Endothelial cell (in vitro differentiated cells): Measurements from ENCODE around the gene OSTM1. TPM values are rescaled to one million over a fixed set of nuclear protein-coding genes. Genes with fewer than 3 reads are reported as not detected.

Experiments used
- DNase-seq: peaks from one replicate; pipeline ENCODE4 v3.0.0; 2021; ENCODE audit warnings: low spot score
- H3K27ac Mint-ChIP-seq: one replicate; pipeline ENCODE4 v1.8.0; 2021; ENCODE audit warnings: mixed read lengths, inconsistent platforms; ENCODE audit not compliant: unreplicated experiment
- H3K27me3 Mint-ChIP-seq: one replicate; pipeline ENCODE4 v1.8.0; 2021; ENCODE audit warnings: mild to moderate bottlenecking, moderate library complexity, mixed read lengths, inconsistent platforms; ENCODE audit not compliant: unreplicated experiment
- H3K36me3 Mint-ChIP-seq: one replicate; pipeline ENCODE4 v1.8.0; 2021; ENCODE audit warnings: mild to moderate bottlenecking, low read depth, mixed read lengths, inconsistent platforms; ENCODE audit not compliant: unreplicated experiment
- H3K4me1 Mint-ChIP-seq: one replicate; pipeline ENCODE4 v1.8.0; 2021; ENCODE audit warnings: mild to moderate bottlenecking, mixed read lengths, inconsistent platforms; ENCODE audit not compliant: unreplicated experiment
- H3K4me3 Mint-ChIP-seq: one replicate; pipeline ENCODE4 v1.8.0; 2021; ENCODE audit warnings: mild to moderate bottlenecking, mixed read lengths, inconsistent platforms; ENCODE audit not compliant: unreplicated experiment
- H3K9me3 Mint-ChIP-seq: one replicate; pipeline ENCODE4 v1.8.0; 2021; ENCODE audit warnings: mixed read lengths, inconsistent platforms; ENCODE audit not compliant: unreplicated experiment
- total RNA-seq: library from RNA; stranded (reverse); fragmentation: NEBNext Ultra II Directional; extraction: Animal tissue kit (Norgen Biotek cat#: 25700); gene quantifications from one replicate; pipeline ENCODE4 v1.2.1, GENCODE V29; 2021; ENCODE audit not compliant: unreplicated experiment
- TF ChIP-seq, protein P1 (sequence below): fragments of 200-600 bp; sonication (generic); IDR thresholded peaks from one replicate; pipeline ENCODE4 v1.5.0; 2021; ENCODE audit warnings: antibody characterized with exemption; ENCODE audit not compliant: unreplicated experiment

The OSTM1 gene
- total RNA-seq, 1 donor from 2014 or later, result 22.7 TPM

DNA sequence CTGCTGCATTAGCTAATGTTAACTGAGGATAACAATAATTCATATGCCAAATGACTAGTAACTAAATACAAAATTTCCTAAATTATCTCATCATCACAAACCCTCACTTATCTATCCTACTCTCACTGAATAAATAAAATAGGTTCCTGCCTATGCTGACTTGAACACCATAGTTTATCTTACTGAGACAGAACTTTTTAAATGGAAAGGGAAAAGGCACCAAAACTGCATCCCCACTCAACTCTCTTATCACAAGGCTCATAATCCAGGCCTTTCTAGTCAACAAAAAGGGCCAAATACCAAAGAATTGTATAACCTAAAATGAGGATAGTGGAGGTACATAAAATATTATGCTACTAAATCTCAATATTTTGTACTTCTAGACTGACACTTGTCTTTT is 23.1 kb downstream of the OSTM1 start:
- no peak for DNase-seq
- Mint-ChIP-seq H3K36me3 (peaks cover 3% of the 10 kb centered on the region), H3K4me1 (no peaks in the 10 kb centered on the region), H3K9me3 (no peaks in the 10 kb centered on the region), H3K27me3 (no peaks in the 10 kb centered on the region), H3K4me3 (no peak overlapping the region), H3K27ac (no peak overlapping the region)
- TF ChIP-seq, protein P1, sequence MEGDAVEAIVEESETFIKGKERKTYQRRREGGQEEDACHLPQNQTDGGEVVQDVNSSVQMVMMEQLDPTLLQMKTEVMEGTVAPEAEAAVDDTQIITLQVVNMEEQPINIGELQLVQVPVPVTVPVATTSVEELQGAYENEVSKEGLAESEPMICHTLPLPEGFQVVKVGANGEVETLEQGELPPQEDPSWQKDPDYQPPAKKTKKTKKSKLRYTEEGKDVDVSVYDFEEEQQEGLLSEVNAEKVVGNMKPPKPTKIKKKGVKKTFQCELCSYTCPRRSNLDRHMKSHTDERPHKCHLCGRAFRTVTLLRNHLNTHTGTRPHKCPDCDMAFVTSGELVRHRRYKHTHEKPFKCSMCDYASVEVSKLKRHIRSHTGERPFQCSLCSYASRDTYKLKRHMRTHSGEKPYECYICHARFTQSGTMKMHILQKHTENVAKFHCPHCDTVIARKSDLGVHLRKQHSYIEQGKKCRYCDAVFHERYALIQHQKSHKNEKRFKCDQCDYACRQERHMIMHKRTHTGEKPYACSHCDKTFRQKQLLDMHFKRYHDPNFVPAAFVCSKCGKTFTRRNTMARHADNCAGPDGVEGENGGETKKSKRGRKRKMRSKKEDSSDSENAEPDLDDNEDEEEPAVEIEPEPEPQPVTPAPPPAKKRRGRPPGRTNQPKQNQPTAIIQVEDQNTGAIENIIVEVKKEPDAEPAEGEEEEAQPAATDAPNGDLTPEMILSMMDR, result no peak

- TF ChIP-seq, protein P1, result no peak
- Mint-ChIP-seq H3K27ac (no peak overlapping the region), H3K27me3 (no peaks in the 10 kb centered on the region), H3K36me3 (peaks cover 6% of the 10 kb centered on the region), H3K4me3 (no peak overlapping the region), H3K9me3 (no peaks in the 10 kb centered on the region), H3K4me1 (no peaks in the 10 kb centered on the region)
- no peak for DNase-seq
These were observed 34.9 kb downstream of the OSTM1 start for GRCh38 chr6:108039681-108040080.

DNA sequence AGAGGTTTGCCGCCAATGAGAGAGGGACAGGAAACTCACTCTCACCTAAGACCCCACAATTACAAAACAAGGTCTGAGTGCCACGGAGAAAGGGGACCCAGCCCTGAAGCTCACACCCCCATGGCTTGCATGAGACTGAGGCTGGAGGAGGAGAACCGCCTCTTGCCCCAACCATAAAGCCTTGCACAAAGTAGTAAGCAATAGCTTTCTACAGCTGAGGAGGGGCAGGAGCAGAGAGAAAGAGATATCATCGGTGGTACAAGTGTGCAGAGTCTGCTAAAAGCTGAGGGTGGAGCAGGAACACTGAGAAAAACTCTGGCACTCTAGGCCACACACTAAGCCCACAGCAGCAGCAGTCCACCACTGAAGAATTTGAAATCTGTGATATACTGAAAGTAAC is 37.7 kb downstream of the OSTM1 start:
- Mint-ChIP-seq H3K4me3 (no peak overlapping the region), H3K36me3 (peaks cover 9% of the 10 kb centered on the region)

DNA sequence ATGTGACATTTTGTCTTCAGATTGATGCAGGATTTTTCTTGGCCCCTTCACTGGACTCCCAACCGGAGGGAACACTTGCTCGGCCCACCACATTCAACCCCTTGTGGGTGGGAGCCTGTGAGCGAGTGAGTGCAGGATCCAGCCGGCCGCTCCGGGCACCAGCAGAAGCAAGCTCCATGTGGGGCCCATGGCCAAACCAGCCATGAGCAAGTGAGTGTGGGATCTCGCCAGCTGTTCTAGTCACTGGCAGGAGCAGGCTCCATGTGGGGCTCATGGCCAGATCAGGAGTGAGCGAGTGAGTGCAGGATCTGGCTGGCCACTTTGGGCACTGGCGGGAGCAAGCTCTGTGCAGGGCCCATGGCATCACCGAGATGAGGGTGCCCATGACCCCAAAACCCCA is 42.6 kb downstream of the OSTM1 start:
- TF ChIP-seq, protein P1, result no peak
- H3K36me3 Mint-ChIP-seq, result peaks cover 3% of the 10 kb centered on the region
- no peaks in the 10 kb centered on the region for H3K27me3 Mint-ChIP-seq
- H3K4me1 Mint-ChIP-seq, result peaks cover 8% of the 10 kb centered on the region
- H3K27ac Mint-ChIP-seq, result no peak overlapping the region
- no peak overlapping the region for H3K4me3 Mint-ChIP-seq
- H3K9me3 Mint-ChIP-seq, result no peaks in the 10 kb centered on the region
- no peak for DNase-seq

More for the DNA sequence above, 37.7 kb downstream of the OSTM1 start:
- no peak overlapping the region for H3K27ac Mint-ChIP-seq
- TF ChIP-seq, protein P1, result no peak
- no peaks in the 10 kb centered on the region for H3K27me3 Mint-ChIP-seq
- H3K9me3 Mint-ChIP-seq, result no peaks in the 10 kb centered on the region
- DNase-seq, result no peak
- H3K4me1 Mint-ChIP-seq, result no peaks in the 10 kb centered on the region

DNA sequence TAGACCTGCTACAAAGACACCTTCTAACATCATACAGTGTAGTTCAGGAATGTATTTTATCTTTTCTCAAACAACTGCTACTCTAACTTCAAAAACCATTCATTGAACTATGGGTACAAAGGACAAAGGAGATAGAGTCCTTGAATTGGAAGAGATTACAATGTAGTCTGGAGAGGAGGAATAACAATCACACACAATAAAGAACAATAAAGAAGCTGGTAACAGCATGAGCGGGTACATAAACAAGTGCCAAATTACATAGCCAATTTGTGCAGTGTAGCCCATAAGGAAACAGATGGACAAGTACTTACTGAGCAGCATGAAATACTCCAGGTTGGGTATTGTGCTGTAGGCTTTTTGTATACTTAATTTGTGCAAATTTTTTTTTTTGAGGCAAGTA is 44.3 kb downstream of the OSTM1 start:
- Mint-ChIP-seq H3K9me3 (no peaks in the 10 kb centered on the region), H3K27me3 (peaks cover 3% of the 10 kb centered on the region), H3K4me3 (no peak overlapping the region), H3K36me3 (peaks cover 3% of the 10 kb centered on the region), H3K27ac (no peak overlapping the region), H3K4me1 (peaks cover 18% of the 10 kb centered on the region)
- DNase-seq, result no peak
- TF ChIP-seq, protein P1, result no peak
